Neuronal stem cell (in vitro differentiated cells): ENCODE results near the gene IFITM5.
"Not testable (repeated sequence)": the region's sequence is repeated elsewhere in the genome, so short reads cannot be mapped to it uniquely, and the experiment has no call there.

Experiments
- DNase-seq: peaks from one replicate; pipeline ENCODE4 v3.0.0-alpha.2; 2013; ENCODE audit warnings: low spot score
- H2AFZ ChIP-seq: one replicate; pipeline ENCODE4 v1.6.1; 2013; ENCODE audit warnings: mild to moderate bottlenecking, low read length, inconsistent platforms
- H2AK5ac ChIP-seq: 2 replicates; pipeline ENCODE4 v1.6.1; 2013; ENCODE audit warnings: low read depth, mild to moderate bottlenecking, inconsistent platforms, low read length, moderate library complexity, mixed read lengths
- H2BK120ac ChIP-seq: 2 replicates; pipeline ENCODE4 v1.6.1; 2013; ENCODE audit warnings: low read depth, mild to moderate bottlenecking, inconsistent platforms, low read length, moderate library complexity, mixed read lengths
- H2BK12ac ChIP-seq: one replicate; pipeline ENCODE4 v1.6.1; 2013; ENCODE audit warnings: low read length, inconsistent platforms
- H2BK15ac ChIP-seq: 2 replicates; pipeline ENCODE4 v1.6.1; 2013; ENCODE audit warnings: mild to moderate bottlenecking, low read length, inconsistent platforms, mixed read lengths
- H2BK5ac ChIP-seq: one replicate; pipeline ENCODE4 v1.6.1; 2013; ENCODE audit warnings: inconsistent platforms, mild to moderate bottlenecking, low read length, moderate library complexity
- H3K14ac ChIP-seq: one replicate; pipeline ENCODE4 v1.6.1; 2013; ENCODE audit warnings: low read length, inconsistent platforms
- H3K18ac ChIP-seq: 2 replicates; pipeline ENCODE4 v1.6.1; 2013; ENCODE audit warnings: low read length, inconsistent platforms
- H3K23ac ChIP-seq: 2 replicates; pipeline ENCODE4 v1.6.1; 2013; ENCODE audit warnings: low read depth, mild to moderate bottlenecking, mixed read lengths, low read length, inconsistent platforms; ENCODE audit not compliant: poor library complexity
- H3K27ac ChIP-seq: replicated peaks from 3 replicates; pipeline ENCODE4 v1.5.1; 2013; ENCODE audit warnings: low read length, inconsistent platforms
- H3K27me3 ChIP-seq, 3 experiments: 2 replicates each; pipeline ENCODE4 v1.6.1; 2013; ENCODE audit warnings: low read length in 3 of 3, mild to moderate bottlenecking in 2 of 3, inconsistent platforms in 1 of 3, low read depth in 1 of 3, mixed read lengths in 1 of 3, moderate library complexity in 1 of 3; ENCODE audit not compliant: control insufficient read depth in 3 of 3, insufficient read depth in 3 of 3
- H3K36me3 ChIP-seq, 2 donors: replicated peaks in 1 of 2; 2 replicates each; pipeline ENCODE4 v1.6.1; 2013; ENCODE audit warnings: low read length in 2 of 2; ENCODE audit not compliant: control insufficient read depth in 2 of 2, insufficient read depth in 2 of 2
- H3K4ac ChIP-seq: 2 replicates; pipeline ENCODE4 v1.6.1; 2013; ENCODE audit warnings: inconsistent platforms, mild to moderate bottlenecking, low read length, moderate library complexity
- H3K4me1 ChIP-seq, 2 donors: 1 replicate in 1 of 2; 2 replicates in 1 of 2; pipeline ENCODE4 v1.6.1; 2013; ENCODE audit warnings: low read length in 2 of 2, low read depth in 1 of 2; ENCODE audit not compliant: control insufficient read depth in 2 of 2, insufficient read depth in 1 of 2
- H3K4me2 ChIP-seq: one replicate; pipeline ENCODE4 v1.6.1; 2013; ENCODE audit warnings: mild to moderate bottlenecking, low read length, inconsistent platforms; ENCODE audit not compliant: insufficient read depth, poor library complexity, severe bottlenecking
- H3K4me3 ChIP-seq, 2 donors: 2 replicates each; pipeline ENCODE4 v1.5.1; 2013; ENCODE audit warnings: low read length in 2 of 2, mild to moderate bottlenecking in 2 of 2, inconsistent platforms in 1 of 2, moderate library complexity in 1 of 2
- H3K79me1 ChIP-seq: one replicate; pipeline ENCODE4 v1.6.1; 2013; ENCODE audit warnings: low read depth, mild to moderate bottlenecking, inconsistent platforms, low read length, moderate library complexity
- H3K9ac ChIP-seq: one replicate; pipeline ENCODE4 v1.6.1; 2013; ENCODE audit warnings: mild to moderate bottlenecking, low read depth, low read length, inconsistent platforms; ENCODE audit not compliant: poor library complexity
- H3K9me3 ChIP-seq, 2 donors: replicated peaks in 1 of 2; 2 replicates each; pipeline versions ENCODE3 to v1.6.1; 2013; ENCODE audit warnings: low read length in 2 of 2, mild to moderate bottlenecking in 2 of 2, inconsistent platforms in 1 of 2, low read depth in 1 of 2, mixed read lengths in 1 of 2, moderate library complexity in 1 of 2; ENCODE audit not compliant: control insufficient read depth in 2 of 2, insufficient read depth in 1 of 2
- H4K8ac ChIP-seq: one replicate; pipeline ENCODE4 v1.6.1; 2013; ENCODE audit warnings: low read depth, mild to moderate bottlenecking, inconsistent platforms, low read length, moderate library complexity
- H4K91ac ChIP-seq: one replicate; pipeline ENCODE4 v1.6.1; 2013; ENCODE audit warnings: low read length, low read depth, mild to moderate bottlenecking, inconsistent platforms; ENCODE audit not compliant: poor library complexity
- WGBS, 2 donors: extraction: QIAGEN DNeasy Blood & Tissue Kit; methylation state at CpG; one replicate each; pipeline ENCODE4 v1.1.7; 2013; ENCODE audit warnings: missing lambda C conversion rate in 2 of 2, mixed read lengths in 1 of 2; ENCODE audit not compliant: insufficient read length in 2 of 2, insufficient replicate concordance in 1 of 2; ENCODE audit errors: extremely low coverage in 2 of 2; 5-methylcytosine and 5-hydroxymethylcytosine counted together

IFITM5 gene

GRCh38 chr11:330307-330693 is 31.0 kb upstream of the IFITM5 start:
- peak overlapping the region; percentile 67 for H2BK12ac ChIP-seq
- H3K4me3 ChIP-seq = no peak overlapping the region
- H3K4ac ChIP-seq = no peak overlapping the region
- H3K36me3 ChIP-seq = no peaks in the 10 kb centered on the region
- peak overlapping the region; percentile 12 for H3K18ac ChIP-seq
- no CpG with 5 or more reads among the region's 14 CpGs for WGBS, 2 donors
- H2AK5ac ChIP-seq = peak overlapping the region; percentile 96
- no peak for DNase-seq
- H3K4me1 ChIP-seq = peaks cover 16 to 28% of the 10 kb centered on the region in 2 donors
- H4K8ac ChIP-seq = no peak overlapping the region
- no peak overlapping the region for H2BK120ac ChIP-seq
- H3K79me1 ChIP-seq = no peaks in the 10 kb centered on the region
- no peak overlapping the region for H2AFZ ChIP-seq
- H3K9ac ChIP-seq = no peak overlapping the region
- H3K14ac ChIP-seq = peak overlapping the region; percentile 67
- no peaks in the 10 kb centered on the region for H3K27me3 ChIP-seq
- H3K23ac ChIP-seq = peak overlapping the region; percentile 46
- H2BK5ac ChIP-seq = peak overlapping the region; percentile 95
- peaks cover 3 to 18% of the 10 kb centered on the region in 2 donors for H3K9me3 ChIP-seq
- H2BK15ac ChIP-seq = peak overlapping the region; percentile 91
- H4K91ac ChIP-seq = peak overlapping the region; percentile 95
- no peak overlapping the region for H3K4me2 ChIP-seq
- no peak overlapping the region for H3K27ac ChIP-seq

GRCh38 chr11:329886-330253 is 30.5 kb upstream of the IFITM5 start:
- H3K4me3 ChIP-seq = no peak overlapping the region
- WGBS, 2 donors = no CpG with 5 or more reads among the region's 2 CpGs
- no peak overlapping the region for H3K4me2 ChIP-seq
- no peak for DNase-seq
- no peak overlapping the region for H3K23ac ChIP-seq
- H2AK5ac ChIP-seq = peak overlapping the region; percentile 96
- H3K18ac ChIP-seq = no peak overlapping the region
- H3K36me3 ChIP-seq = no peaks in the 10 kb centered on the region
- H3K4ac ChIP-seq = no peak overlapping the region
- H4K8ac ChIP-seq = no peak overlapping the region
- H2BK120ac ChIP-seq = no peak overlapping the region
- no peak overlapping the region for H3K9ac ChIP-seq
- H3K27ac ChIP-seq = no peak overlapping the region
- peak overlapping the region; percentile 67 for H2BK12ac ChIP-seq
- peaks cover 15 to 27% of the 10 kb centered on the region in 2 donors for H3K4me1 ChIP-seq
- H3K27me3 ChIP-seq = no peaks in the 10 kb centered on the region
- peak overlapping the region; percentile 95 for H2BK5ac ChIP-seq
- no peak overlapping the region for H2AFZ ChIP-seq
- peaks cover 3 to 18% of the 10 kb centered on the region in 2 donors for H3K9me3 ChIP-seq
- H2BK15ac ChIP-seq = peak overlapping the region; percentile 91
- no peak overlapping the region for H4K91ac ChIP-seq
- H3K14ac ChIP-seq = no peak overlapping the region
- no peaks in the 10 kb centered on the region for H3K79me1 ChIP-seq

- Histone ChIP-seq H3K9me3 (peaks cover 3 to 18% of the 10 kb centered on the region in 2 donors), H3K4me1 (peaks cover 7 to 24% of the 10 kb centered on the region in 2 donors)
- H3K27ac ChIP-seq, H3K79me1 ChIP-seq, H2BK120ac ChIP-seq, H2AFZ ChIP-seq, H3K4me2 ChIP-seq, H4K8ac ChIP-seq, H3K14ac ChIP-seq, H2BK12ac ChIP-seq, H3K9ac ChIP-seq, H3K4me3 ChIP-seq, H3K23ac ChIP-seq, H3K18ac ChIP-seq, H4K91ac ChIP-seq, H3K27me3 ChIP-seq, DNase-seq, H2AK5ac ChIP-seq, H3K4ac ChIP-seq, H3K36me3 ChIP-seq, H2BK5ac ChIP-seq, H2BK15ac ChIP-seq: not testable (repeated sequence)
- WGBS, 2 donors = no CpG with 5 or more reads among the region's 15 CpGs
Measured at GRCh38 chr11:328516-329100, 29.3 kb upstream of the IFITM5 start.

- no peak overlapping the region for H3K14ac ChIP-seq
- no peak overlapping the region for H2BK15ac ChIP-seq
- no peak overlapping the region for H4K8ac ChIP-seq
- DNase-seq = no peak
- no peaks in the 10 kb centered on the region for H3K79me1 ChIP-seq
- H2BK12ac ChIP-seq = no peak overlapping the region
- H2AFZ ChIP-seq = no peak overlapping the region
- H3K23ac ChIP-seq = no peak overlapping the region
- peak overlapping the region; percentile 81 for H3K18ac ChIP-seq
- H2BK5ac ChIP-seq = peak overlapping the region; percentile 72
- no peak overlapping the region for H3K4me2 ChIP-seq
- peak overlapping the region; percentile 71 for H3K4ac ChIP-seq
- no peak overlapping the region for H3K9ac ChIP-seq
- H3K27me3 ChIP-seq = no peaks in the 10 kb centered on the region
- peak overlapping the region; percentile 78 for H2AK5ac ChIP-seq
- H3K4me3 ChIP-seq = no peak overlapping the region
- H3K27ac ChIP-seq = no peak overlapping the region
- no peak overlapping the region for H2BK120ac ChIP-seq
- H3K36me3 ChIP-seq = no peaks in the 10 kb centered on the region
- no peak overlapping the region for H4K91ac ChIP-seq
- H3K4me1 ChIP-seq = peaks cover 3 to 23% of the 10 kb centered on the region in 2 donors
- no CpG with 5 or more reads among the region's 13 CpGs for WGBS, 2 donors
- H3K9me3 ChIP-seq = peaks cover 1 to 15% of the 10 kb centered on the region in 2 donors
Measured at GRCh38 chr11:328012-328411, 28.7 kb upstream of the IFITM5 start.
